Peyer's patch (tissue), 4 donors: ENCODE results near the gene RAB11FIP4. TPM values are rescaled to one million over a fixed set of nuclear protein-coding genes. Genes with fewer than 3 reads are reported as not detected.

Source experiments
- DNase-seq, 3 donors: peaks; one replicate each; pipeline ENCODE4 v3.0.0-alpha.2; 2017 to 2019
- H3K27ac ChIP-seq, 4 donors: fragments of 200-600 bp; sonication (generic); one replicate each; pipeline ENCODE4 v1.5.1; 2016 to 2019
- H3K27me3 ChIP-seq, 2 donors: fragments of 200-600 bp; sonication (generic); one replicate each; pipeline ENCODE4 v1.5.1; 2019
- H3K36me3 ChIP-seq, 3 donors: fragments of 200-600 bp; sonication (generic); one replicate each; pipeline ENCODE4 v1.5.1; 2016 to 2019
- H3K4me1 ChIP-seq, 4 donors: fragments of 200-600 bp; sonication (generic); one replicate each; pipeline ENCODE4 v1.5.1; 2016 to 2019
- H3K4me3 ChIP-seq, 4 donors: fragments of 200-600 bp; sonication (generic); 1 replicate in 3 of 4; 2 replicates in 1 of 4; pipeline ENCODE4 v1.5.1; 2016 to 2019; ENCODE audit warnings: mild to moderate bottlenecking in 1 of 4
- H3K9me3 ChIP-seq, 4 donors: fragments of 200-600 bp; sonication (generic); one replicate each; pipeline ENCODE4 v1.5.1; 2016 to 2019; ENCODE audit warnings: mild to moderate bottlenecking in 1 of 4
- POLR2A ChIP-seq, 2 donors: fragments of 450-650 bp; IDR thresholded peaks; one replicate each; pipeline ENCODE4 v1.5.1; 2017; ENCODE audit warnings: antibody characterized with exemption in 2 of 2, mild to moderate bottlenecking in 2 of 2, moderate library complexity in 2 of 2
- total RNA-seq, 4 donors: library from RNA; depleted of rRNA; stranded (reverse); fragments of >200 nt; gene quantifications; one replicate each; pipeline ENCODE4 v1.1.0, GENCODE V29; 2016
- TF ChIP-seq, protein P1 (sequence below), 6 experiments: fragments of 450-650 bp in 4 of 6; fragments of 200-600 bp in 2 of 6; sonication (generic) in 1 of 6; IDR thresholded peaks; one replicate each; pipeline ENCODE4 v1.5.1; 2017 to 2019; ENCODE audit warnings: antibody characterized with exemption in 6 of 6, mild to moderate bottlenecking in 3 of 6, moderate library complexity in 1 of 6

The RAB11FIP4 gene
- total RNA-seq, 4 donors from 2014 or later: 52.8 to 69.3 (median 64.9) TPM

DNA sequence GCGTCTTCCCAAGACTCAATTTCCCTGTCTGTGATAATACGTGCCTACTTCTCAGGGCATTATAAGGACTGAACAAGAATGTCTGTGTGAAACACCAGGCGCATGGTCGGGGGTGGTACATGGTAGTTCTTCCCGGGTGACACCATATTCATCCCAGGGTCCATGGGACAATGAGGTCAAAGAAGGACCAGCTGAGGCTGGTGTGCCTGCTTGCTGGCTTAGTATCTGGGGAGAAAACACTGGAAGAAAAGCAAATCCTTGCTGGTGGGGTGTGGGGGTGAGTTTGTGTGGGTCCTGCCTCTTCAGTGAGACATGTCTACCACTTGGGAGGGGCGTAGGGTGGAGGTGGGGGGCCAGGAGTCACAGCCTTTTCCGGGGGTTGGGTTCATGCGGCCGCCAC lies 174.2 kb downstream of the RAB11FIP4 start:
- Histone ChIP-seq H3K4me1 (peaks cover 0 to 34% (median 2%) of the 10 kb centered on the region in 4 donors), H3K27ac (no peak overlapping the region), H3K4me3 (no peak overlapping the region), H3K27me3 (no peaks in the 10 kb centered on the region), H3K36me3 (no peaks in the 10 kb centered on the region), H3K9me3 (no peaks in the 10 kb centered on the region)
- TF ChIP-seq POLR2A (IDR thresholded peaks at IDR 0.05): no peak
- TF ChIP-seq, protein P1, sequence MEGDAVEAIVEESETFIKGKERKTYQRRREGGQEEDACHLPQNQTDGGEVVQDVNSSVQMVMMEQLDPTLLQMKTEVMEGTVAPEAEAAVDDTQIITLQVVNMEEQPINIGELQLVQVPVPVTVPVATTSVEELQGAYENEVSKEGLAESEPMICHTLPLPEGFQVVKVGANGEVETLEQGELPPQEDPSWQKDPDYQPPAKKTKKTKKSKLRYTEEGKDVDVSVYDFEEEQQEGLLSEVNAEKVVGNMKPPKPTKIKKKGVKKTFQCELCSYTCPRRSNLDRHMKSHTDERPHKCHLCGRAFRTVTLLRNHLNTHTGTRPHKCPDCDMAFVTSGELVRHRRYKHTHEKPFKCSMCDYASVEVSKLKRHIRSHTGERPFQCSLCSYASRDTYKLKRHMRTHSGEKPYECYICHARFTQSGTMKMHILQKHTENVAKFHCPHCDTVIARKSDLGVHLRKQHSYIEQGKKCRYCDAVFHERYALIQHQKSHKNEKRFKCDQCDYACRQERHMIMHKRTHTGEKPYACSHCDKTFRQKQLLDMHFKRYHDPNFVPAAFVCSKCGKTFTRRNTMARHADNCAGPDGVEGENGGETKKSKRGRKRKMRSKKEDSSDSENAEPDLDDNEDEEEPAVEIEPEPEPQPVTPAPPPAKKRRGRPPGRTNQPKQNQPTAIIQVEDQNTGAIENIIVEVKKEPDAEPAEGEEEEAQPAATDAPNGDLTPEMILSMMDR (IDR thresholded peaks at IDR 0.05): no peak
- no peak for DNase-seq

GRCh38 chr17:31566247-31566991 lies 174.9 kb downstream of the RAB11FIP4 start:
- peaks cover 0 to 28% (median 2%) of the 10 kb centered on the region in 4 donors for H3K4me1 ChIP-seq
- no peaks in the 10 kb centered on the region for H3K36me3 ChIP-seq
- no peaks in the 10 kb centered on the region for H3K9me3 ChIP-seq
- H3K4me3 ChIP-seq: no peak overlapping the region
- H3K27me3 ChIP-seq: no peaks in the 10 kb centered on the region
- DNase-seq: no peak
- TF ChIP-seq POLR2A (IDR thresholded peaks at IDR 0.05): no peak
- H3K27ac ChIP-seq: no peak overlapping the region

DNA sequence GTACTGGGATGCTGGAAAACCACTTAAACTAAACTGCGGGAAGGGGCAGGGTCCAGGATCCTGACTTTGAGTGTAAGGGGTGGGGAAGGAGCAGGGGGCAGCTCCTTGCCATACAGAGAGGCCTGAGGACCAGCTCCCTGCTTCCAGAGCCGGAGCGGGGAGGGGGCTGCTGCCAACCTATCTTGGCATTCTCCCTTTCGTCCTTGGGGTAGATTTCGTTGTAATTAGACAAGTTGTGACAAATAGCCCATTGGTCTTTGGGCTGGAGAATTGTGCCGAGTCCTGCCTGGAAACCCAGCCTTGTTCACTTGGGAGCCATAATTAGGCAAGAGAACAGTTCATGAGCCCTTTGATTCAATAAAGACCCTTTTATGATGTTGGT lies 175.5 kb downstream of the RAB11FIP4 start:
- no peaks in the 10 kb centered on the region for H3K27me3 ChIP-seq
- H3K4me3 ChIP-seq: no peak overlapping the region
- H3K4me1 ChIP-seq: peaks cover 0 to 22% (median 0%) of the 10 kb centered on the region in 4 donors
- H3K27ac ChIP-seq: no peak overlapping the region
- H3K9me3 ChIP-seq: no peaks in the 10 kb centered on the region
- no peak for DNase-seq
- H3K36me3 ChIP-seq: no peaks in the 10 kb centered on the region
- no peak for TF ChIP-seq POLR2A (IDR thresholded peaks at IDR 0.05)
- TF ChIP-seq, protein P1 (IDR thresholded peaks at IDR 0.05): no peak

- Histone ChIP-seq H3K36me3 (no peaks in the 10 kb centered on the region), H3K4me3 (peak overlapping the region in 1 of 4 donors; percentile 20), H3K27ac (peak overlapping the region in 3 of 4 donors; percentile 1 to 32 (median 23)), H3K4me1 (peaks cover 0 to 15% (median 0%) of the 10 kb centered on the region in 4 donors), H3K27me3 (no peaks in the 10 kb centered on the region), H3K9me3 (no peaks in the 10 kb centered on the region)
- DNase-seq: no peak
- no peak for TF ChIP-seq POLR2A (IDR thresholded peaks at IDR 0.05)
- TF ChIP-seq, protein P1 (IDR thresholded peaks at IDR 0.05): no peak
Measured at GRCh38 chr17:31568121-31568520, 176.6 kb downstream of the RAB11FIP4 start.

DNA sequence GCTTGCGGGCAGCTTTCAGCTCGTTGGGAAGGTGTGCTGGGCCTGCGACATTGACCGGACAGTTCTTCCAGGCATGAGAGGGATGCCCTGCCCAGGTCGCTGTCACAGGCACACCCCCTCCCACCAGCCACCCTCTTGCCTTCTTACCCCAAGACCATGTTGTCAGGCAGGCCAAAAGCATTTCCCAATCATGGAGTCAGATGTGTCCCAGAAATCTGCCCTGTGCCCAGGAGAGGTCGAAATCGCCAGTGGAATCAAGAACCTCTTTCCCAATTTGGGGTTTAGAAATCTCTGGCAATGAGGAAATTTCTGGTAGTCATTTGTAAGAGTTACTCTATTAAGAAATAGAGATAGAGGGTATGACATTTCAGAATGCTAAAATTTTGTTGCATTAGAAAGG lies 177.1 kb downstream of the RAB11FIP4 start:
- Histone ChIP-seq H3K27me3 (no peaks in the 10 kb centered on the region), H3K4me1 (peaks cover 0 to 15% (median 0%) of the 10 kb centered on the region in 4 donors), H3K27ac (peak overlapping the region in 3 of 4 donors; percentile 1 to 32 (median 23)), H3K36me3 (no peaks in the 10 kb centered on the region), H3K4me3 (no peak overlapping the region), H3K9me3 (no peaks in the 10 kb centered on the region)
- TF ChIP-seq, protein P1 (IDR thresholded peaks at IDR 0.05): no peak
- TF ChIP-seq POLR2A (IDR thresholded peaks at IDR 0.05): no peak
- DNase-seq: no peak

DNA sequence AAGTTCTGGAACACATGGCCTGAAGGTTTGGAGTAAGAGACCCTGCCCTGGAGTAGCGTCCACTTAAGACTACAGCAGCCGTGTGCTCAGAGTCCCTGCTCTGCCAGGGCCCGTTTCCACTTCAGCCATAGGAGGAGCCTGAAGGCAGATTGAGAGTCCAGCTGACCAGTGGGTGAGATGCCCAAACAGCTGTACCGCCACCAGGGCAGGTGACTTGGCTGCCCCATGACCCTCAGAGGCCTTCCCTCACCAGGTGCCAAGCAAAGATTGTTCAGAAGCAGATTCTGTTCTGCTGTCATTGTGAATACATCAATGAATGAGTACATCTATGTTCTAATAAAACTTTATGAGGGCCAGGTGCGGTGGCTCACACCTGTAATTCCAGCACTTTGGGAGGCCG lies 178.8 kb downstream of the RAB11FIP4 start:
- H3K27me3 ChIP-seq: no peaks in the 10 kb centered on the region
- DNase-seq: no peak
- H3K4me1 ChIP-seq: peaks cover 0 to 11% (median 0%) of the 10 kb centered on the region in 4 donors
- TF ChIP-seq POLR2A (IDR thresholded peaks at IDR 0.05): no peak
- TF ChIP-seq, protein P1 (IDR thresholded peaks at IDR 0.05): no peak
- H3K4me3 ChIP-seq: no peak overlapping the region
- peak overlapping the region in 1 of 4 donors; percentile 75 for H3K27ac ChIP-seq
- no peaks in the 10 kb centered on the region for H3K9me3 ChIP-seq
- no peaks in the 10 kb centered on the region for H3K36me3 ChIP-seq
